HG02642 (cell line): ENCODE results near the gene SUPT20HL2.
"Not testable (repeated sequence)": the region's sequence is repeated elsewhere in the genome, so short reads cannot be mapped to it uniquely, and the experiment has no call there.

Experiments used
- ATAC-seq: cut with Tn5 transposase; IDR thresholded peaks from one replicate; pipeline ENCODE4 v1.9.1; 2021; ENCODE audit warnings: mild to moderate bottlenecking; ENCODE audit not compliant: unreplicated experiment, poor library complexity

The SUPT20HL2 gene

DNA sequence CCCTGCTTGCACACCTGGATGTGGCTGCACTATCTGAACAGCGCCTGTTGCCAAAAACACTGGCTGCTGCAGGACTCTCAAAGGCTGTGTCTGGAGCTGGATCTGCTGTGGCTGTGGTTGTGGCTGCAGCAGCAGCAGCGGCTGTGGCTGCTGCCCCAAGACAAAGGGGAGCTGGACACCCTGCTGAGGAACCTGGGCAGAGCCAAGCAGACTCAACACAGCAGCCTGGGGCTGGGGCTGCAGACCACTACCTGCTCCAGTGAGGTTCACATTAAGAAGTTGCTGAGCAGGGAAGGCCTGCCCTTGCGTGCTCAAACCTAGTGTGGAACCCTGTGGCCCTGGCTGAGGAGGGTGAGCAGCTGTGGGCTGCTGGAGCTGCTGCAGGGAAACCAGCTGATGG, 3.0 kb downstream of the SUPT20HL2 start:
- not testable (repeated sequence) for ATAC-seq

DNA sequence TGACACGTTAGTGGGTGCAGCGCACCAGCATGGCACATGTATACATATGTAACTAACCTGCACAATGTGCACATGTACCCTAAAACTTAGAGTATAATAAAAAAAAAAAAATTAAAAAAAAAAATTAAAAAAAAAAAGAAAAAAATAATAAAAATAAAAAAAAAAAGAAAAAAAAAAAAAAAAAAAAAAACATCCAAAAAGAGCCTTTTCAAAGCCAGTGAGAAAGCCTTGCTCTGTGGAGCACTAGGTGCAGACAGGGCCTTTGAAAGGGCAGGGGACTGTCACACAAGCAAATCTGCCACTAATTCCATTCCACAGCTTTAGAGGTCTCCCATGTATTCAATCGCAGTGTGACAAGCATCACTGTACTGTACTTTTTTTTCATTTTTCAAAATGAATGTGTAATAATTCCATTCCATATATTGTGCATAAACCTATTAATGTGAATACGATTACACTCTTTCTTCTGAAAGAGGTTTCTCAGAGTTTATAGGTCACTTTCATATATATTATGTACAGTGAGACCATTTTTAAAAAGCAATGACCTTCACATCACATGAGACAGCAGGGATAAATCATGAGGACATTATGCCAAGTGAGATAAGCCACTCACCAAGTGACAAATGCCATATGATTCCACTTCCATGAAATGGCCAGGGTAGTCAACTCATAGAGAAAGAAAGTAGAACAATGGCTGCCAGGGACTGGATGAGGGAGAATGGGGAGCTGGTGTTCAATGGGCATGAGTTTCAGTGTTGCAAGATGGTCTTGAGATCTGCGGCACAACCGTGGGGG, 4.1 kb downstream of the SUPT20HL2 start:
- not testable (repeated sequence) for ATAC-seq

DNA sequence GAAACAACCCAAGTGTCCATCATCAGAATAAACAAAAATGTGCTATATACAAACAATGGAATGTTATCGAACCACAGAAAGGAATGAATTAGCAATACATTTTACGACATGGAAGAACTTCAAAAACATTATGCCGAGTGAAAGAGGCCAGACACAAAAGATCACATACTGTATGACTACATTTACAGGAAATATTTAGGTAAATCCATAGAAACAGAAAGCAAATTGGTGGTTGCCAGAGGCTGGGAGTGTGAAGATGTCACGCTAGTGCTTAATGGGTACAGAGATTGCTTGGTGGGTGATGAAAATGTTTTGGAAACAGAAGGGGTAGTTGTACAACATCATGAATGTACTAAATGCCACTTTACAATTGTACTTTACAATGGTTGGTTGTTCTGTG, 5.1 kb downstream of the SUPT20HL2 start:
- ATAC-seq: not testable (repeated sequence)

DNA sequence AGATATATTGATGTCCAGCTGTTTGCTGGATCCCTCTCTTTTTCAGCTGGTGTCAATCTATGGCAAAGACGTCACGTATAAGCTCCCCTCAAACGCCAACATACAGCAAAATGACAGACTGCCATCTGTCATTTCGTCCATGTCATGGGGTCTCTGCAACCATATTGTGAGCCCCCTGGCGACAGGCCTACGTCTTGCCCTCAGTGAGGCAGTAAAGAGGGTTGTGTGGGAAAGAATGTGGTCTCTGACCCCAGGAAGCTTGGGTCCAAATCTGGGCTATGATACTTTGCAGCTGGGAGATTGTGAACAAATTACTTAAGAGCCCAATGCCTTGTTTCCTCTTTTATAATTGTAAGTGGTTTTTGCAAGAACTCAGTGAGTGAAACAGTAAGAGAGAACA, 7.4 kb downstream of the SUPT20HL2 start:
- ATAC-seq: no peak

DNA sequence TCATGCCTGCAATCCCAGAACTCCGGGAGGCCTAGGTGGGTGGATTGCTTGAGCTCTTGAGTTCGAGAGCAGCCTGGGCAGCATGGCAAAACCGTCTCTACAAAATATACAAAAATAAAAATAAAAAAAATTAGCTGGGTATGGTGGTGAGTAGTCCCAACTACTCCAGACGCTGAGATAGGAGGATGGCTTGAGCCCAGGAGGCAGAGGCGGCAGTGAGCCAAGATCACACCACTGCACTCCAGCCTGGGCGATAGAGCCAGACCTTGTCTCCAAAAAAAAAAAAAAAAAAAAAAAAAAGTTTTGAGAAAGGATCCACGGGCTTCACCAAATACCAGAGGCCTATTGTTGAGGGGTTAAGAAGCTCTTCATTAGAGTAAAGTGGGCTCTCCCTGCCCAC, 8.0 kb downstream of the SUPT20HL2 start:
- no peak for ATAC-seq

DNA sequence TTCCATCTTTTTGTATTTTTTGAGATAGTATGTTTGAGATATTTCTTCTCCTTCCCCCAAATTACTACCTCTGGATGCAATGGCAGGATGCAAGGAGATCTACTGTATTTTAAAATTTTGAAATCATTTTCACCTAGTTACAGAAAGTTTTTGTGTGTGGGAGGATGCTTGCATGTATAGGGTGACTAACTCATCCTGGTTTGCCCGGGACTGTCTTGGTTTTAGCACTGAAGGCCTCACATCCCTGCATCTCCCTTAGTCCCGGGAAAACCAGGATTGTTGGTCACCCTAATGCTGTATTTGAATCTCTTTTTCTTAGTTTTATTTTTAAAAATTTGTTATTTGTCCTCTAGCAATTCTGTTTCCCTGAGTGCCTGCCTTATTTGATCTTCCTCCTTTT, 12.1 kb downstream of the SUPT20HL2 start:
- ATAC-seq: no peak

DNA sequence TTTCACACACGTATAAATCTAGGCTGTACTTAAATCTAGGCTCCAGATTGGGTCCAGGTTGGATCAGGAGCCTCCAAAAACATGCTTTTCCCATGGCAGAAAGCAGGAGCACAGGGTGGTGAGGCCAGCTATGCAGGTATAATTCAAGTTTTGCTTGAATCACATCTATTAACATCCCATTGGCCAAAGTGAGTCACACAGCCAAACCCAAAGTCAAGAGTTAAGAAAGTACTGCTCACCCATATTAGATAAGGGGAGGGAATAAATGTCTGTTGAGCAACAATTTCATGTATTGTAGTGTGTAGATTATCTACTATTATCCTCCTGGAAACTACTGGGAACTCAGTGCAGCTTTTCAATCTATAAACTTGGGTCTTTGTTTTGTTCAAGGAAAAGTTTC, 12.8 kb downstream of the SUPT20HL2 start:
- ATAC-seq: no peak

DNA sequence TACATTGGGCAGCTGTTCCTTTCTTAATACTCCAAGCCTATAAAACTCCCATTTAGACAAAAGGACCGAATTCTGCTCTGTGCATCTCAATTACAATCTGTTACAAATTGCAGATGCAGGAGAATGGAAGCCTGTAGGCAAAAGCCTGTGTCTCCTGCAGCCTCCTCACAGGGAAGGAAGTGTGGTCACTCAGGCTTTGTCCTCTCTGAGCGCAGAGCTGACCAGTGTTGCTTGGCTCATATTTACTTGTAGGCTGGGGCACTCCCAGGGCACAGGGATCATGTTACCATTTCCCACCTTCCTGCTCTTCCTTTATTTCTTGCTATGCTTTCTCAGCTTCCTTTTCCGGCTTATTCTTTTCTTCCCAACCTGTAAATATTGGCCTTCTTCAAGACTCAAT, 15.7 kb downstream of the SUPT20HL2 start:
- no peak for ATAC-seq

DNA sequence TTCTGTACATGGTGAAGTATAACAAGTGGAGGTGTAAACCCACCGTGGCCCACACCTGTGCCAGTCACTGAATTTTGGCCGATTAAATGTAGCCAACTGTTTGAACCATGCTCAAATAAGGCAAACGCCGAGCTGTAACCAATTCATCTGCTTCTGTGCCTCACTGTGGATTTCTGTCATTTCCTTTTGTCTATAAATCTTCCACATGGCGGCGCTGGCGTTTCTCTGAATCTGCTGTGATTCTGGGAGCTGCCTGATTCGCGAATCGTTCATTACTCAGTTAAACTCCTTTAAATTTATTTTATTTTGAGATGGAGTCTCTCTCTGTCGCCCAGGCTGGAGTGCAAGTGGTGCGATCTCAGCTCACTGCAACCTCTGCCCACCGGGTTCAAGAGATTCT, 19.2 kb downstream of the SUPT20HL2 start:
- no peak for ATAC-seq

DNA sequence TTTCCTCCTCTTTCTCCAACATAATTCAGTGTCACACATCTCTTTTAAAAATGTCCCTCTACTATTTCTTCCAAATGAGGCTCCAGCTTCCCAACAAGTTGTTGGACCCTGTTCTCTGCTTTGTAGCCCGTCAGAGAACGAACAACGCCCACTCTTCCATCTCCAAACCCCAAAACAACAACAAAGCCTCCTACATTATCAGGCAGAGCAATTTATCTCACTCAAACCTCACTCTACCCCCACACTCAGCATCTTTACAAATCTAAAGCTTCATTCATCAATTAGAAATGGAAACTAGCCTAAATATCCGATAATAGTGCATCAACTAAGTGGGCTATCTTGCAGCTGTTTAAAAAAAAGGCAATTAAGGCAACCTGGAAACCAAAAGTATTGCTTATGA, 20.5 kb downstream of the SUPT20HL2 start:
- no peak for ATAC-seq

DNA sequence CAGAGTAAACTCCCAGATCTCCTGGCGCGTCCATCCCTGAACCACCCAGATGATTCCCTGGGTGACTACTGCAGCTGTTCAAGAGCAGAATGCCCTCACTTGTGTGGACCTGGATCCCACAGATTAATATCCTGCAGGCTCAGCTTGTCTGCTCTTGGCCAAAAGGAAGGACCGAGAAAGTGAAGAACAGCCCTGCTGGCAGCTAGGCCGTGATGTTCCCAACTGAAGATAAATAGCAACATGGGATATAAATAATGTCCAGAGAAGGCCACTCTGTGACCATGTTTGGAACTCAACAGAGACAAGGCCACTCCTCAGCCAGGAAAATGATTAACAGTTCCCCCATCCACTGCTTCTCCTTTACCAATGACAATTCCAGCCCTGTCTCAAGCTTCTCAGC, 21.5 kb downstream of the SUPT20HL2 start:
- ATAC-seq: no peak

DNA sequence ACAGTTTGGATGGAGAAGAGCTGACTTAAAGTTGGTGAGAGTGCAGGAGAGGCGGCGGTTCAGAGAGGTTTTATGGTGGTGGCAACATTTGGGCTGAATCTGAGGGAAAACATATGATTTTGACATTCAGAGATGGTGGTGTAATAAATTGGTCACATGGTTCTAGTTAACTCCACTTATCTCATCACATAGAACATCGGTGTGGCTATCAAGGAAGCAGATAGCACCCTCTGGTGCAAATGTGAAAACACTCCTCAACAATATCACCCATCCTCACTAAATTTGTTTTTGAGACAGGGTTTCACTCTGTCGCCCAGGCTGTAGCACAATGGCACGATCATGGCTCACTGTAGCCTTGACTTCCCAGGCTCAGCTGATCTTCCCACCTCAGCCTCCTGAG, 28.8 kb downstream of the SUPT20HL2 start:
- ATAC-seq: no peak

DNA sequence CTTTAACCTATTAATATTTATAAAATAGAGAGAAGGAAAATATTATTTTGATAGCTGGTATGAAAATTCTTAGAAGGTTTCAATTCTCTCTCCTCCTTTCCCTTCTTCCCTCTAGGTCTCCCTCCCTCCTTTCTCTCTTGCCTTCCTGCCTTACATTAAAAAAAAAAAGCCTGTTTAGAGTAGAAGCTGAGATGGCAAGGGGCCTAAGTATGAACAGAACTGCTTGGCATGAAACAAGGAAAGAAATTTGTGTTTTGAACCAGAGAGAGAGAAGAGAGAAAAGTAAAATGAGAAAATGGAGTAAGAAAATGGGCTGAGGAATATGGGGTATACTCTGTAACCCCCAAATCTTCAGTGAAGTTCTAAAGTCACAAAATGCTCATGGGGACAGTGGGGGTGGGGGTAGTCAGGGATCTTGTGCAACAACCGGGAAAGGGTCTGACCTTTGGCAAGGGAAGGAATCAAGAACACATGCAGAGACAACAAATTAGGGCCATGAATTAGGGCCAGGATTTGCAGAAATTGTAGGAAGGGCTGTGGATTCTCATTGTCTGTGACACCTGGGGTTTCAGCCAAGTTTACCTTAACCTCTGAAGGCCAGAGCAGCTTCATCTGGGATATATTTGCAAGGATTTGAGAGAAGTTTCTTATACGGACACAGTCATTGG, 30.6 kb downstream of the SUPT20HL2 start:
- ATAC-seq: no peak

DNA sequence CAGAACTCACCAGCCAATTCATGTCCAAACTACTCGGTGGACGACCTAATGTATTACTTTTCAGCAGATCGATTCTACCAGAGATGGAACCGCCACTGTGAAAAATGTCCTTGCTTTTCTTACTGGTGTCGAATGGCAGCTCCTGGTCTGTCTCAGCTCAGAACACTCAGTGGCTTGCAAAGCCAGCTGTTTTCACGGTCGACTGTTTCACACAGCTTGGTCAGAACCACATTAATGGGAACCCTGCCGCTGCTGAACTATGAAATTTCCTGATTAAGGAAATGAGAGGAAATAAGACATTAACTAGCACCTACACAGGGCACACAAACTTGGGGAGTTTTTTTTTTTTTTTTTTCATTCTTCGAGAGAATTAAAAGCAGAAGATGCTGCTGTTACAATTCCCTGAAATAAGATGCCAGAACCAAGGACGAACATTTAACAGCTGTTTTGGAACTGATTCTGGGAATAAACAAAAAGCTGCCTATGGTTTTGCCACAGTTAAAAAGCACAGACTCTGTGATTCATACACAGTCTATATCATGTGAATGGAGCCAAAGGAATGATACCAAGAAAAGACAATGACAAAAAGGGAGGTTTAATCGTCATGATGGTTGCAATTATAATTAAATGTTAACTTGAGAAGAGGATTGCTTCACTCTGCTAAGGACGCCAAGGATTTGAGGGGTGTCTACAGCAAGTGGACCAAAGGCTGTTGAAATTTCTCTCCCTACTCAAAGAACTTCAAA, 31.3 kb downstream of the SUPT20HL2 start:
- no peak for ATAC-seq

DNA sequence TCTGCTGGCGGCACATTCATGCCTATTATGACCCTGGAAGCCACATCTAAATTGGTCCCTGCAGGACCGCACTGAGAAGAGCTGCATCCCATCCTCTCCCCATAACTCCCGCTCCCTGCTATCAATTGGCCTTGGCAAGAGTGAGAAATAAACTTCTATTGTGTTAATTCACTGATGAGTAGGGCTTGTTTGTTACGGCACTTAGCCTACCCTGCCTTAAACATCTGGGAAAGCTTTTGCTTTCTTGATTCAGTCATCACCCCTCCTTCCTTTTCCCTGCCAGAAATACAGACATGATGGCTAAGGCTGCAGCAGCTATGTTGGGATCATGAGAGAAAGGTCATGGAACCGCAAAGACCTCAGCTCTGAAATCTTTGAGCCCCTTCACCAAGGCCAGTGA, 36.5 kb downstream of the SUPT20HL2 start:
- no peak for ATAC-seq

DNA sequence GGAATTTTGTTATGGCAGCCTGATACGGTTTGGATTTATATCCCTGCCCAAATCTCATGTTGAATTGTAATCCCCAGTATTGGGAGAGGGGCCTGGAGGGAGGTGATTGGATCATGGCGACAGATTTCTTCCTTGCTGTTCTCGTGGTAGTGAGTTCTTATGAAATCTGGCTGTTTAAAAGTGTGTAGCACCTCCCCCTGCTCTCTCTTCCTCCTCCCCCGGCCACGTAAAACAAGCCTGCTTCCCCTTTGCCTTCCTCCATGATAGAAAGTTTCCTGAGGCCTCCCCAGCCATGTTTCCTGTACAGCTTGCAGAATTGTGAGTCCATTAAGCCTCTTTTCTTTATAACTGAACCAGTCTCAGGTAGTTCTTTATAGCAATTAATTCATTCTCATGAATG, 37.9 kb downstream of the SUPT20HL2 start:
- ATAC-seq: no peak

DNA sequence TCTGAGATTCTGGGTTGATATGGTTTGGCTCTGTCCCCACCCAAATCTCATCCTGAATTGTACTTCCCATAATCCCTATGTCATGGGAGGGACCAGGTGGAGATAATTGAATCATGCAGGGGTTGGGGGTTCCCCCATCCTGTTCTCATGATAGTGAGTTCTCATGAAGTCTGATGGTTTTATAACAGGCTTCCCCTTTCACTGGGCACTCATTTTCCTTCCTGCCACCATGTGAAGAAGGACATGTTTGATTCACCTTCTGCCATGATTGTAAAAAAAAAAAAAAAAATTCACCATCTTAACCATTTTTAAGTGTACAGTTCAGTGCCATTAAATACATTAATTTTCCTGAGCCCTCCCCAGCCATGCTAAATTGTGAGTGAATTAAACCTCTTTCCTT, 42.6 kb downstream of the SUPT20HL2 start:
- ATAC-seq: no peak

DNA sequence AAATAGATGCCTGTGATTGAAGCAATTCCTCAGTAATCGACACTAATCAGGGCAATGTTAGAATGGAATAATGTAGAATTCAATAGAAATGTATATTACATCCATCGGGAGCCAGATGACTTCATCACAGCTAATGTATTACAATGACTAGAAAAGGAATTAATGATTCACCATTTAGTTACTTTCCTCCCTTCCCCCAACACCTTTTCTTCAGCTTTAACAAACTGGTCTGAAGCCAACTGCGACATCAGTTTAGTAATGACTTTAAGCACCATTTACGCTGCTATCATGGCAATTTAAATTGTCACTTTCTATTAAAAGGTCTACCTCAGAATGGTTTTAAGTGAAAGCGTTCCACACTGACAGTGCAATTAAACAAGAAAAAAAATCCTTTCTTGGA, 45.1 kb downstream of the SUPT20HL2 start:
- ATAC-seq: no peak

DNA sequence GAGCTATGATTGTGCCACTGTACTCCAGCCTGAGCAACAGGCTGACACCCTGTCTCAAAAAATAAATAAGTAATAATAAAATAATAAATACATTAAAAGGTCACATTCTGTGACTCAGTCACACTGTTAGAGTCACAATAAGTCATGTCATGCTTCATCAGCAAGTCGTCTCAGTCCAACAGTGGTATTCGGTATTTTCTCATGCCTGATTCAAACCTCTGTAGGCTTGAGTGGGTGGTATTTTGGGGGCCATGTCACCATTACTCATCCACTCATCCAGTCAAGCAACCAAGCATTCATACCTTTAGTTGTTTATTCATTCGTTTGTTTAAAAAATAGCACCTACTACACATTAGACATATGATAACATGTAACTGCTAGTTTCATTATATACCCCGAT, 46.9 kb downstream of the SUPT20HL2 start:
- ATAC-seq: no peak

DNA sequence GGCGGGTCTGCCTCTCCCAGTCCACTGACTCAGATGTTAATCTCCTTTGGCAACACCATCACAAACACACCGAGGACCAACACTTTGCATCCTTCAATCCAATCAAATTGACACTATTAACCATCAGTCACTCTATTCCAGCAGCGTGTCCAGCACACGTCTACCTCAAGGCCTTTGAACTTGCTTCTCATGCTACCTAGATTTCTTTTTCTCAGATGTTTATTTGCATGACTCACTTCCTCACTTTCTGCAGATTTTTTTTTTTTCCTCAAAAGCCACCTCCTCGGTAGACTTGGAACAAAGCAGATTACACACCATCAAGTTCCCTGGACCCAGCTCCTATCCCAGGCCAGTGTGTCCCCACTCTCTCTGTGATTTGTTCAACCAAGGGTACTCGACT, 49.5 kb downstream of the SUPT20HL2 start:
- ATAC-seq: no peak

DNA sequence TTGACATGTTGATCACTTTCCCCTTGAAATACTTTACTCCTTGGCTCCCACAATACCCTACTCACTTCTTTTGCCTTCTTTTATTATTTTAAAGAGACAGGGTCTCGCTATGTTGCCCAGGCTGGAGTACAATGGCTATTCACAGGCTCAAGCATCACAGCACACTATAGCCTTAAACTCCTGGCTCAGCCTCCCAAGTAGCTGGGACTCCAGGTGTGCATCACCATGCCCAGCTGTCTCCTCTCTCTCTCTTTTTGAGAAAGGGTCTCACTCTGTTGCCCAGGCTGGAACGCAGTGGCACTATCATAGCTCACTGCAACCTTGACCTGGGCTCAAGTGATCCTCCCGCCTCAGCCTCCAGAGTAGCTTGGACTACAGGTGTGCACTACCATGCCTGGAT, 51.6 kb downstream of the SUPT20HL2 start:
- no peak for ATAC-seq
